Calu3 (cell line): ENCODE data around the gene CMTR1. TPM values are rescaled to one million over a fixed set of nuclear protein-coding genes. Genes with fewer than 3 reads are reported as not detected.

Experiments used
- BruUV-seq: library from RNA; stranded (reverse); fragments of 400-500 nt; replicated peaks from 2 replicates; lab custom pipeline; 2021; lab: Mats Ljungman, UMichigan
- CTCF ChIA-PET: fragments of 300-600 bp; sonication (Branson Sonifier 250); formaldehyde crosslinking; loops from one replicate; lab custom pipeline; 2022; ENCODE audit warnings: antibody characterized with exemption; lab: Charles Lee
- DNase-seq: peaks from one replicate; pipeline ENCODE4 v3.0.0; 2022
- H3K27ac Mint-ChIP-seq: one replicate; pipeline ENCODE4 v1.8.0; 2022; ENCODE audit warnings: mixed read lengths; ENCODE audit not compliant: unreplicated experiment
- H3K27me3 Mint-ChIP-seq: one replicate; pipeline ENCODE4 v1.8.0; 2022; ENCODE audit warnings: mixed read lengths; ENCODE audit not compliant: unreplicated experiment
- H3K36me3 Mint-ChIP-seq: one replicate; pipeline ENCODE4 v1.8.0; 2022; ENCODE audit warnings: mild to moderate bottlenecking, moderate library complexity, mixed read lengths; ENCODE audit not compliant: insufficient read depth, unreplicated experiment
- H3K4me1 Mint-ChIP-seq: one replicate; pipeline ENCODE4 v1.8.0; 2022; ENCODE audit warnings: mild to moderate bottlenecking, low read depth, mixed read lengths; ENCODE audit not compliant: unreplicated experiment
- H3K4me3 Mint-ChIP-seq: one replicate; pipeline ENCODE4 v1.8.0; 2022; ENCODE audit warnings: mild to moderate bottlenecking, low read depth, moderate library complexity, mixed read lengths; ENCODE audit not compliant: unreplicated experiment
- H3K9me3 Mint-ChIP-seq: one replicate; pipeline ENCODE4 v1.8.0; 2022; ENCODE audit warnings: low read depth, mixed read lengths; ENCODE audit not compliant: unreplicated experiment
- intact Hi-C: fragments of 100-400 bp; cut with micrococcal nuclease; formaldehyde crosslinking; loops from one replicate; pipeline ENCODE4 v1.10.0; 2022; ENCODE audit not compliant: unreplicated experiment
- total RNA-seq: library from RNA; stranded (reverse); gene quantifications from 2 replicates; pipeline ENCODE4 v1.2.3, GENCODE V29; 2022
- TF ChIP-seq, protein P1 (sequence below): fragments of 200-600 bp; IDR thresholded peaks from one replicate; pipeline ENCODE4 v1.8.0; 2022; ENCODE audit warnings: antibody characterized with exemption; ENCODE audit not compliant: unreplicated experiment

CMTR1 gene
- total RNA-seq, 1 experiment from 2014 or later, result 50.3 TPM

DNA sequence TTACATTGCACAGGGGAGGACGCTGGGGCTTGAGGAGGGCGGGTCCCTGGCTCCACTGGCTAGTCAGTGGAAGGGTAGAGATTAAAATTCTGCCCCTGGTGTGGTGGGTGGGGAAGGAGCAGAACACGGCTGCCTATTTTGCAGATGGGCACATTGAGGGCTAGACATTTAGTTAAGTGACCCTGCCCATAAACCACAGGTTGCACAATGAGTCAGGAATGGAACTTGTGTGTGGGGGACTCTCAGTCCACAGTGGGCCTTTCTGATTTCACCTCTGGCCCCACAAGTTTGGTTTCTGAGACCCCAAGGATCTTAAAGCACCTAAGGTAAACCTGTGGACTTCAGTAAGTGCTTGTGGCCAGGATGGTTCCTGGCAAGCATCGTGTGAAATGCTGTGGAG, 88.7 kb downstream of the CMTR1 start:
- Mint-ChIP-seq H3K4me1 (peaks cover 8% of the 10 kb centered on the region), H3K27ac (no peak overlapping the region), H3K36me3 (peaks cover 5% of the 10 kb centered on the region), H3K4me3 (no peak overlapping the region), H3K9me3 (no peaks in the 10 kb centered on the region), H3K27me3 (peaks cover 92% of the 10 kb centered on the region)
- TF ChIP-seq, protein P1, sequence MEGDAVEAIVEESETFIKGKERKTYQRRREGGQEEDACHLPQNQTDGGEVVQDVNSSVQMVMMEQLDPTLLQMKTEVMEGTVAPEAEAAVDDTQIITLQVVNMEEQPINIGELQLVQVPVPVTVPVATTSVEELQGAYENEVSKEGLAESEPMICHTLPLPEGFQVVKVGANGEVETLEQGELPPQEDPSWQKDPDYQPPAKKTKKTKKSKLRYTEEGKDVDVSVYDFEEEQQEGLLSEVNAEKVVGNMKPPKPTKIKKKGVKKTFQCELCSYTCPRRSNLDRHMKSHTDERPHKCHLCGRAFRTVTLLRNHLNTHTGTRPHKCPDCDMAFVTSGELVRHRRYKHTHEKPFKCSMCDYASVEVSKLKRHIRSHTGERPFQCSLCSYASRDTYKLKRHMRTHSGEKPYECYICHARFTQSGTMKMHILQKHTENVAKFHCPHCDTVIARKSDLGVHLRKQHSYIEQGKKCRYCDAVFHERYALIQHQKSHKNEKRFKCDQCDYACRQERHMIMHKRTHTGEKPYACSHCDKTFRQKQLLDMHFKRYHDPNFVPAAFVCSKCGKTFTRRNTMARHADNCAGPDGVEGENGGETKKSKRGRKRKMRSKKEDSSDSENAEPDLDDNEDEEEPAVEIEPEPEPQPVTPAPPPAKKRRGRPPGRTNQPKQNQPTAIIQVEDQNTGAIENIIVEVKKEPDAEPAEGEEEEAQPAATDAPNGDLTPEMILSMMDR, result no peak
- intact Hi-C loops, result no loop called here
- no TSS peak for BruUV-seq
- CTCF ChIA-PET, result interaction anchor here (0.5 kb wide), 1 partner anchor 177 kb away, joined by 4 read pairs; no protein-coding TSS in a partner anchor
- no peak for DNase-seq

DNA sequence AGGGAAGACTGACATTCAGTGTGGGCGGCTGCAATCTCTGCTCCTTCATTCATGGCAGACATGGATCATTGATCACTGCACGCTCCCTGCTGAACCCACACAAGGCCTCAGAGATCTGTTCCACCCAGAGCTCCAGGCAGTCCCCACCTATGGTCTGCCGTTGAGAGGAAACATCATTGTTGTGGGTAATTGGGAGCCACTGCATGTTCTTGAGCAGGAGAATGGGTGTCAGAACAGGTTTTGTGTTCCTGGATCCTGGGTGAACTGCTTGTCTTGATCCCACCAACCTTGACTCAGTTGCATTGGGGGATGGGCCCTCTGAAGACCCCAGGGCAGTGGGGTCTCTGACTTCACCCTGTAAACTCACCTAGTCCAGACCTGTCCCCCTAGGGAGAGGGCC, 89.8 kb downstream of the CMTR1 start:
- TF ChIP-seq, protein P1, result no peak
- Mint-ChIP-seq H3K9me3 (no peaks in the 10 kb centered on the region), H3K27ac (no peak overlapping the region), H3K4me3 (no peak overlapping the region), H3K27me3 (peaks cover 92% of the 10 kb centered on the region), H3K36me3 (peaks cover 5% of the 10 kb centered on the region), H3K4me1 (peaks cover 8% of the 10 kb centered on the region)
- BruUV-seq, result no TSS peak
- intact Hi-C loops, result no loop called here
- CTCF ChIA-PET, result no interaction called here
- DNase-seq, result no peak

DNA sequence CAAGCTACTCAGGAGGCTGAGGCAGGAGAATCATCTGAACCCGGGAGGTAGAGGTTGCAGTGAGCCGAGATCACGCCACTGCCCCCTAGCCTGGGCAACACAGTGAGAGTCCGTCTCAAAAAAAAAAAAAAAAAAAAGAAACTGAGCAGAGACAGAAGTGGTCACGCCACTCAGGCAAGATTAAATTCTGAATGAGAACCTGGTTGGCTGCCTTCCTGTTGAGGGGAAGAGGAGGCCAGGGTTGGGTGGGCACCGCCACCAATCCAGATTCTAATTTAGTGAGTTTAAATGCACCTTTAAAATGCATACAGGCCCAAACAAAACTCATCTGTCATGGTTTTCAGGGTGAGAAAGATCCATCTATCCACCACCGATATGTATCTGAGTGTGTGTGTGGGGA, 90.4 kb downstream of the CMTR1 start:
- peaks cover 5% of the 10 kb centered on the region for H3K36me3 Mint-ChIP-seq
- no peak overlapping the region for H3K27ac Mint-ChIP-seq
- H3K4me3 Mint-ChIP-seq, result no peak overlapping the region
- no peaks in the 10 kb centered on the region for H3K9me3 Mint-ChIP-seq
- TF ChIP-seq, protein P1, result no peak
- CTCF ChIA-PET, result interaction anchor here (0.6 kb wide), 1 partner anchor 36 kb away, joined by 3 read pairs; no protein-coding TSS in a partner anchor
- peaks cover 92% of the 10 kb centered on the region for H3K27me3 Mint-ChIP-seq
- no TSS peak for BruUV-seq
- H3K4me1 Mint-ChIP-seq, result peaks cover 8% of the 10 kb centered on the region
- intact Hi-C loops, result no loop called here
- no peak for DNase-seq

DNA sequence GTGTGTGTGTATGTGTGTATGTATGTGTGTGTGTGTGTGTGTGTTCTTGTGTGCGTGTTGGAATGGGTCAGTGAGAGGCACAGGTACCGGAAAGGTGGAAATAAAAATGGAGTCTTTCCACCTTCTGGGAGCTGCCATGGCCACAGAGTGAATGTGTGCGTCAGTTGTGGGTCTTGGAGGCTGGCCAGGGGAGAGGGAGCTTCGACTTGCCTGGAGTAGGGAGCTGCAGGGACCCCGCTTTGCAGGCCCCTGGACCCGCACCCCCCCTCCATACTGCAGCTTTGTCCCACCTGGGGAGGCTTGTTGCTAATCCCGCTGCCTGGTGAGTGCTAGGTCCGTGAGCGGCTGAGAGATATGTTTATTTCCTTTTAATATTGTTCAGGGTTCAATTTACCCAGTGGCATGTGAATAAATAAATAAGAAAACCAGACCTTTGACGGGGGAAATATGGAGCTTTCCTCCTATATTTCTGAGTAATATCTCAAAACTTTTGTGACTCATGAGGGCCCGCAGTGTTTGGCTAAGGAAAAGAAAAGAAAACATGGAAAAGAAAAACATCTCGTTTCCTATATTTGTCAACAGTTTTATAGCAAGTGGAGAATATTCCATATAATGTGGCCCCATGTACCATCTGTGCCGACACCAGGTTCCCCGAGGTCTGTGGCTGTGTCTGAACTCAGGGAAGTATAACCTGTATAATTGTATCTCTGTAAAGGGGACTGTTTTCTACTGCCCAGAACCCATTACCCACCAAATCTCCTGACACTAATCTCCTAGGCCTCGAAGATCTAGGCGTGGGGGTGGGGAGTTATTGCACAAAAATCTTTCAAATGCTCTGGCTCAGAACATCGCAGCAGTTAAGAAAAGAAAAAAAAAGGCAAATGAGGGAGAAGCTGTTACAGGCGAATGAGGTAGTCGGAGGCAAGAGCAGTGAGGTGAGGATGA, 91.3 kb downstream of the CMTR1 start:
- intact Hi-C loops, result no loop called here
- Mint-ChIP-seq H3K9me3 (no peaks in the 10 kb centered on the region), H3K4me3 (no peak overlapping the region), H3K27ac (no peak overlapping the region), H3K36me3 (peaks cover 5% of the 10 kb centered on the region), H3K4me1 (peaks cover 8% of the 10 kb centered on the region), H3K27me3 (peaks cover 92% of the 10 kb centered on the region)
- peak; percentile 39 for DNase-seq
- CTCF ChIA-PET, result interaction anchor here (0.6 to 0.9 kb wide), 4 partner anchors 10 to 316 kb away, joined by 3 read pairs; no protein-coding TSS in a partner anchor
- BruUV-seq, result no TSS peak
- TF ChIP-seq, protein P1, result no peak
